GM12878 (cell line): ENCODE measurements around the gene FAM47E.

ENCODE experiments used
- CTCF ChIP-seq, 3 experiments: IDR thresholded peaks in 2 of 3; conservative IDR thresholded peaks in 1 of 3; 2 replicates each; pipeline ENCODE4 v1.5.1; 2011; ENCODE audit warnings: low read depth in 3 of 3, low read length in 3 of 3, mild to moderate bottlenecking in 3 of 3, control low read depth in 2 of 3, moderate library complexity in 2 of 3, inconsistent platforms in 1 of 3, mixed read lengths in 1 of 3; ENCODE audit not compliant: control insufficient read depth in 2 of 3, insufficient read depth in 1 of 3; ENCODE audit errors: extremely low read depth in 1 of 3
- EZH2 ChIP-seq: IDR thresholded peaks from 2 replicates; pipeline ENCODE4 v1.6.1; 2012; ENCODE audit warnings: low read depth, mild to moderate bottlenecking, control low read depth, inconsistent platforms, low read length, borderline replicate concordance; ENCODE audit not compliant: control insufficient read depth
- MXI1 ChIP-seq: fragments of 150-350 bp; IDR thresholded peaks from 2 replicates; pipeline ENCODE4 v1.6.1; 2011; ENCODE audit warnings: low read depth, mild to moderate bottlenecking, inconsistent platforms, low read length, improper control_type of control experiment
- NKRF ChIP-seq: fragments of 450-650 bp; conservative IDR thresholded peaks from 2 replicates; pipeline ENCODE4 v1.6.1; 2017; ENCODE audit warnings: mild to moderate bottlenecking, moderate library complexity
- POLR2AphosphoS5 ChIP-seq: IDR thresholded peaks from 2 replicates; pipeline ENCODE4 v1.6.1; 2011; ENCODE audit warnings: mild to moderate bottlenecking, low read length, inconsistent platforms
- SIN3A ChIP-seq: IDR thresholded peaks from 2 replicates; pipeline ENCODE4 v1.6.1; 2012; ENCODE audit warnings: low read depth, low read length, improper control_type of control experiment
- SIX5 ChIP-seq: IDR thresholded peaks from 2 replicates; pipeline ENCODE4 v1.6.1; 2011; ENCODE audit warnings: mild to moderate bottlenecking, low read depth, low read length, moderate library complexity; ENCODE audit not compliant: severe bottlenecking
- TCF7 ChIP-seq: IDR thresholded peaks from 2 replicates; pipeline ENCODE4 v1.6.1; 2014; ENCODE audit warnings: antibody characterized with exemption, borderline replicate concordance
- ZNF274 ChIP-seq: IDR thresholded peaks from one replicate; pipeline ENCODE4 v1.8.0; 2011; ENCODE audit not compliant: insufficient read length, insufficient read depth

GRCh38 chr4:76235407-76235806 lies 16.1 kb upstream of the FAM47E start:
- TF ChIP-seq SIX5 (no peak), NKRF (no peak), ZNF274 (no peak), MXI1 (no peak), SIN3A (no peak), POLR2AphosphoS5 (no peak), CTCF (IDR thresholded peaks at IDR 0.05 in 2 of 3, conservative IDR thresholded peaks at IDR 0.05 in 1 of 3; ENCODE audit: control insufficient read depth in 2 of 3, extremely low read depth in 1 of 3, insufficient read depth in 1 of 3, low read depth in 3 of 3, low read length in 3 of 3) (no peak), TCF7 (no peak), EZH2 (no peak)
